ENCODE results near the gene NFE2L1.

The NFE2L1 gene

GRCh38 chr17:48010193-48010592, 38.0 kb upstream of the NFE2L1 start:
- TF ChIP-seq, protein P1, sequence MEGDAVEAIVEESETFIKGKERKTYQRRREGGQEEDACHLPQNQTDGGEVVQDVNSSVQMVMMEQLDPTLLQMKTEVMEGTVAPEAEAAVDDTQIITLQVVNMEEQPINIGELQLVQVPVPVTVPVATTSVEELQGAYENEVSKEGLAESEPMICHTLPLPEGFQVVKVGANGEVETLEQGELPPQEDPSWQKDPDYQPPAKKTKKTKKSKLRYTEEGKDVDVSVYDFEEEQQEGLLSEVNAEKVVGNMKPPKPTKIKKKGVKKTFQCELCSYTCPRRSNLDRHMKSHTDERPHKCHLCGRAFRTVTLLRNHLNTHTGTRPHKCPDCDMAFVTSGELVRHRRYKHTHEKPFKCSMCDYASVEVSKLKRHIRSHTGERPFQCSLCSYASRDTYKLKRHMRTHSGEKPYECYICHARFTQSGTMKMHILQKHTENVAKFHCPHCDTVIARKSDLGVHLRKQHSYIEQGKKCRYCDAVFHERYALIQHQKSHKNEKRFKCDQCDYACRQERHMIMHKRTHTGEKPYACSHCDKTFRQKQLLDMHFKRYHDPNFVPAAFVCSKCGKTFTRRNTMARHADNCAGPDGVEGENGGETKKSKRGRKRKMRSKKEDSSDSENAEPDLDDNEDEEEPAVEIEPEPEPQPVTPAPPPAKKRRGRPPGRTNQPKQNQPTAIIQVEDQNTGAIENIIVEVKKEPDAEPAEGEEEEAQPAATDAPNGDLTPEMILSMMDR (conservative IDR thresholded peaks at IDR 0.05; ENCODE audit: low read depth, low read length): no peak
- H3K4me3 ChIP-seq (IDR thresholded peaks at IDR 0.05; ENCODE audit: insufficient read depth, low read depth, low read length): no peak overlapping the region
- H4K20me1 ChIP-seq (ENCODE audit: insufficient read depth): no peaks in the 10 kb centered on the region
- H3K4me1 ChIP-seq (ENCODE audit: low read depth, poor library complexity, severe bottlenecking): peaks cover 13% of the 10 kb centered on the region
- H3K36me3 ChIP-seq (ENCODE audit: insufficient read depth): no peaks in the 10 kb centered on the region
- no peak overlapping the region for H3K27ac ChIP-seq
- no peak overlapping the region for H2AFZ ChIP-seq (ENCODE audit: low read depth)
- H3K4me2 ChIP-seq: no peak overlapping the region
- H3K27me3 ChIP-seq (ENCODE audit: insufficient read depth, low read depth): no peaks in the 10 kb centered on the region; the same call in 1 of the 2 replicates
- no peak overlapping the region for H3K9ac ChIP-seq
- H3K79me2 ChIP-seq (ENCODE audit: insufficient read depth, low read depth): no peaks in the 10 kb centered on the region

DNA sequence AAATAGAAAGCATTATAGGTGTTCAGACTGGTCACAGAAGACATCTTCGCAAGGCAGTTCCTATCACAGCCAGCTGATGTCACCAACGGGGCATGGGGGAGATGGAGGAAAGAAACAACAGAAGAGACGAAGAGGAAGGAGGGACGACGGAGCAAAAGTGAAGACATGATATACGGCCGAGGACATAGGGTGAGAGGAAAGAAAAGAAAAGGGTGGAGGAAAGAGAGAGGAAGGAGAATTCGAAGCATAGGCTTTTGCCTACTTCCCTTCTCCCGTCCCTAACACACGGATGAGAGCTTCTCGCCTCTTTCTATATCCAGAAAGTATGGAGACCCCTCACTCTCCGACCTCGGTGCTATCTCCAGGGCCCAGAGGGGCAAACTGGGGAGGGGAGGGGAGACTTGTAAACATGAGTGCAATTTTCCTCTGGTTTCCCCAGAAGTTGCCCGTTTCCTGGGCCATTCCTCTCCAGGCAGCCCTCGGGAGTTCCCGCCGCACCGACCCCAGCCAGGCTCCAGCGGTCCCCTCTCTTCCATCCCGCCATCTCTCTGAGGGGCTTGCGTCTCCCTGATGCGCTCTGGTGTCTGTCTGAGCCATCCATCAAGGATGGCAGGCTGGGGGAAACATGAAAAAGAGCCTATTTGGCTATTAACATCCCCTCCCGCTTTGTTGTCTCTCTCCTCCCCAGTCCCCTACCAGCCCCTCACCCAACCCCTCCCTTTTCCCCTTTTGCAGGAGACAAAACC, 36.6 kb upstream of the NFE2L1 start:
- peak overlapping the region; percentile 89 for H2AFZ ChIP-seq (ENCODE audit: low read depth)
- no peaks in the 10 kb centered on the region for H3K36me3 ChIP-seq (ENCODE audit: insufficient read depth)
- H3K27me3 ChIP-seq (ENCODE audit: insufficient read depth, low read depth): no peaks in the 10 kb centered on the region; the same call in 1 of the 2 replicates
- no peak overlapping the region for H3K27ac ChIP-seq
- TF ChIP-seq, protein P1 (conservative IDR thresholded peaks at IDR 0.05; ENCODE audit: low read depth, low read length): peak; percentile 70
- H3K4me3 ChIP-seq (IDR thresholded peaks at IDR 0.05; ENCODE audit: insufficient read depth, low read depth, low read length): no peak overlapping the region
- no peaks in the 10 kb centered on the region for H4K20me1 ChIP-seq (ENCODE audit: insufficient read depth)
- peak overlapping the region; percentile 80 for H3K4me2 ChIP-seq
- H3K4me1 ChIP-seq (ENCODE audit: low read depth, poor library complexity, severe bottlenecking): peaks cover 14% of the 10 kb centered on the region
- H3K79me2 ChIP-seq (ENCODE audit: insufficient read depth, low read depth): no peaks in the 10 kb centered on the region
- peak overlapping the region; percentile 20; the same call in 1 of the 2 replicates for H3K9ac ChIP-seq

- H3K4me3 ChIP-seq (IDR thresholded peaks at IDR 0.05; ENCODE audit: insufficient read depth, low read depth, low read length): no peak overlapping the region
These were observed 36.0 kb upstream of the NFE2L1 start for GRCh38 chr17:48012151-48012520.

DNA sequence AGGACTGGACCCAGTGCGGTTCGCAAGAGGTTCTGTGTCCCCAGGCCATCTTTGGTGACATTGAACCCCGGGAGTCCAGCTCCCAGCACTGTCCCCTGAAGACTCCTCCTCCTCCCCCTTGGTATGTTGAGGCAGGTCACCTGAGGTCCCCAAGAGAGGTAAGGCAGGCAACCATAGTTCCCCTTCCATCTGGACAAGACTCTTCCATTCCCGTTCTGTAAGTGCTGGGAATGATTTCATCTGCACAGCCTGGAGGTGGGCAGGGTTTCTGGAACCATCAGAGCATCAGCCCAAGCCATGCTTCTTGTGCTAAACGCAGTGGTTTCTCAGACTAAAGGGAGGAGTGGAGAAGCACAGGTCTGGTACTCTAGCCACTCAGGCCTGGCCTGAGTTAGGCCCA, 35.5 kb upstream of the NFE2L1 start:
- peak overlapping the region; percentile 80; the same call in 1 of the 2 replicates for H3K4me2 ChIP-seq
- TF ChIP-seq, protein P1 (conservative IDR thresholded peaks at IDR 0.05; ENCODE audit: low read depth, low read length): no peak
- no peaks in the 10 kb centered on the region for H3K79me2 ChIP-seq (ENCODE audit: insufficient read depth, low read depth)
- no peaks in the 10 kb centered on the region for H3K36me3 ChIP-seq (ENCODE audit: insufficient read depth)
- H2AFZ ChIP-seq (ENCODE audit: low read depth): peak overlapping the region; percentile 89
- peaks cover 25% of the 10 kb centered on the region for H3K4me1 ChIP-seq (ENCODE audit: low read depth, poor library complexity, severe bottlenecking)
- H3K27me3 ChIP-seq (ENCODE audit: insufficient read depth, low read depth): no peaks in the 10 kb centered on the region; the same call in 1 of the 2 replicates
- H3K27ac ChIP-seq: no peak overlapping the region
- H3K9ac ChIP-seq: no peak overlapping the region
- no peaks in the 10 kb centered on the region for H4K20me1 ChIP-seq (ENCODE audit: insufficient read depth)
- no peak overlapping the region for H3K4me3 ChIP-seq (IDR thresholded peaks at IDR 0.05; ENCODE audit: insufficient read depth, low read depth, low read length)

More at GRCh38 chr17:48012151-48012520, 36.0 kb upstream of the NFE2L1 start:
- H3K79me2 ChIP-seq (ENCODE audit: insufficient read depth, low read depth): no peaks in the 10 kb centered on the region
- H3K9ac ChIP-seq: peak overlapping the region; percentile 20; the same call in 1 of the 2 replicates
- H4K20me1 ChIP-seq (ENCODE audit: insufficient read depth): no peaks in the 10 kb centered on the region
- peak overlapping the region; percentile 80 for H3K4me2 ChIP-seq
- H3K27ac ChIP-seq: no peak overlapping the region
- peaks cover 20% of the 10 kb centered on the region for H3K4me1 ChIP-seq (ENCODE audit: low read depth, poor library complexity, severe bottlenecking)
- TF ChIP-seq, protein P1 (conservative IDR thresholded peaks at IDR 0.05; ENCODE audit: low read depth, low read length): no peak
- no peaks in the 10 kb centered on the region; the same call in 1 of the 2 replicates for H3K27me3 ChIP-seq (ENCODE audit: insufficient read depth, low read depth)
- H3K36me3 ChIP-seq (ENCODE audit: insufficient read depth): no peaks in the 10 kb centered on the region
- H2AFZ ChIP-seq (ENCODE audit: low read depth): peak overlapping the region; percentile 89
